GM23338 (cell line): Measurements from ENCODE around the gene CMTM2. TPM values are rescaled to one million over a fixed set of nuclear protein-coding genes. Genes with fewer than 3 reads are reported as not detected.

ENCODE experiments used
- ATAC-seq: fragments of 200-7000 bp; cut with Tn5 transposase; 3 replicates; pipeline ENCODE4 v1.9.1; 2020
- DNase-seq: peaks from one replicate; pipeline ENCODE4 v3.0.0-alpha.2; 2015; ENCODE audit warnings: low spot score
- H2AFZ ChIP-seq: fragments of 200-600 bp; sonication (generic); 2 replicates; pipeline ENCODE4 v1.8.0; 2016; ENCODE audit warnings: antibody characterized with exemption, mild to moderate bottlenecking, moderate library complexity
- H3F3A ChIP-seq: fragments of 200-600 bp; sonication (generic); replicated peaks from 2 replicates; pipeline ENCODE4 v1.8.0; 2017; ENCODE audit warnings: antibody characterized with exemption, mixed run types, low read depth
- H3K27ac ChIP-seq: fragments of 200-600 bp; sonication (generic); 2 replicates; pipeline ENCODE4 v1.6.1; 2016; ENCODE audit warnings: low read depth
- H3K27me3 ChIP-seq: fragments of 200-600 bp; sonication (generic); 2 replicates; pipeline ENCODE4 v1.8.0; 2016; ENCODE audit warnings: mild to moderate bottlenecking, mixed run types, moderate library complexity; ENCODE audit not compliant: insufficient read depth
- H3K36me3 ChIP-seq: fragments of 200-600 bp; sonication (generic); 2 replicates; pipeline ENCODE4 v1.8.0; 2016; ENCODE audit warnings: mild to moderate bottlenecking; ENCODE audit not compliant: insufficient read depth
- H3K4me1 ChIP-seq: fragments of 200-600 bp; sonication (generic); 2 replicates; pipeline ENCODE4 v1.8.0; 2016; ENCODE audit warnings: mild to moderate bottlenecking, moderate library complexity; ENCODE audit not compliant: insufficient read depth
- H3K4me2 ChIP-seq: fragments of 200-600 bp; sonication (generic); 2 replicates; pipeline ENCODE4 v1.7.1; 2017; ENCODE audit warnings: mixed run types
- H3K4me3 ChIP-seq: fragments of 200-600 bp; sonication (generic); 2 replicates; pipeline ENCODE4 v1.6.1; 2016; ENCODE audit warnings: mixed run types
- H3K79me2 ChIP-seq: fragments of 200-600 bp; sonication (generic); replicated peaks from 2 replicates; pipeline ENCODE4 v1.8.0; 2017; ENCODE audit warnings: mild to moderate bottlenecking; ENCODE audit not compliant: insufficient read depth
- H3K9me2 ChIP-seq: fragments of 200-600 bp; sonication (generic); 2 replicates; pipeline ENCODE4 v1.8.0; 2017; ENCODE audit not compliant: insufficient read depth
- H4K20me1 ChIP-seq: fragments of 200-600 bp; sonication (generic); replicated peaks from 2 replicates; pipeline ENCODE4 v1.8.0; 2017; ENCODE audit warnings: mild to moderate bottlenecking; ENCODE audit not compliant: insufficient read depth
- H3K27ac Mint-ChIP-seq: 2 replicates; pipeline ENCODE4 v1.8.0; 2020; ENCODE audit warnings: inconsistent platforms, mild to moderate bottlenecking, moderate library complexity, mixed read lengths
- H3K27me3 Mint-ChIP-seq: 3 replicates; pipeline ENCODE4 v1.8.0; 2022; ENCODE audit warnings: low read depth, mild to moderate bottlenecking, moderate library complexity, mixed read lengths, inconsistent platforms; ENCODE audit not compliant: insufficient read depth, poor library complexity
- H3K36me3 Mint-ChIP-seq: 3 replicates; pipeline ENCODE4 v1.8.0; 2021; ENCODE audit warnings: low read depth, mild to moderate bottlenecking, inconsistent platforms, moderate library complexity, mixed read lengths
- H3K4me1 Mint-ChIP-seq: 3 replicates; pipeline ENCODE4 v1.8.0; 2020; ENCODE audit warnings: mild to moderate bottlenecking, inconsistent platforms, mixed read lengths
- H3K4me3 Mint-ChIP-seq: 3 replicates; pipeline ENCODE4 v1.8.0; 2021; ENCODE audit warnings: moderate library complexity, mild to moderate bottlenecking, inconsistent platforms, mixed read lengths
- H3K9me3 Mint-ChIP-seq: 3 replicates; pipeline ENCODE4 v1.8.0; 2020; ENCODE audit warnings: moderate library complexity, mild to moderate bottlenecking, inconsistent platforms, mixed read lengths
- CREB1 ChIP-seq: fragments of 250-450 bp; sonication (Bioruptor Pico); IDR thresholded peaks from 2 replicates; pipeline ENCODE4 v1.5.0; 2020; ENCODE audit warnings: low read depth, mild to moderate bottlenecking, moderate library complexity
- CTCF ChIP-seq, 2 experiments: fragments of 200-600 bp in 1 of 2; sonication (generic) in 1 of 2; conservative IDR thresholded peaks; 2 replicates each; pipeline versions ENCODE4 v1.5.1 to v1.6.1; 2016 to 2017; ENCODE audit warnings: antibody characterized with exemption in 2 of 2, low read depth in 2 of 2, mild to moderate bottlenecking in 2 of 2, moderate library complexity in 1 of 2
- ETS1 ChIP-seq: IDR thresholded peaks from 2 replicates; pipeline ENCODE4 v1.6.1; 2016; ENCODE audit warnings: antibody characterized with exemption
- EZH2 ChIP-seq: fragments of 200-600 bp; sonication (generic); IDR thresholded peaks from one replicate; pipeline ENCODE4 v1.8.0; 2017; ENCODE audit warnings: antibody characterized with exemption, mild to moderate bottlenecking, low read depth; ENCODE audit not compliant: unreplicated experiment
- EZH2phosphoT487 ChIP-seq: fragments of 200-600 bp; sonication (generic); IDR thresholded peaks from one replicate; pipeline ENCODE4 v1.8.1; 2018; ENCODE audit warnings: antibody characterized with exemption; ENCODE audit not compliant: unreplicated experiment
- JUNB ChIP-seq: IDR thresholded peaks from one replicate; pipeline ENCODE4 v1.6.1; 2016; ENCODE audit warnings: antibody characterized with exemption; ENCODE audit not compliant: unreplicated experiment
- NANOG ChIP-seq: IDR thresholded peaks from 2 replicates; pipeline ENCODE4 v1.6.1; 2016; ENCODE audit warnings: antibody characterized with exemption, borderline replicate concordance
- POLR2AphosphoS5 ChIP-seq: IDR thresholded peaks from 2 replicates; pipeline ENCODE4 v1.6.1; 2016; ENCODE audit warnings: antibody characterized with exemption, low read depth
- REST ChIP-seq: IDR thresholded peaks from one replicate; pipeline ENCODE4 v1.6.1; 2018; ENCODE audit warnings: antibody characterized with exemption; ENCODE audit not compliant: unreplicated experiment
- STAT1 ChIP-seq: IDR thresholded peaks from one replicate; pipeline ENCODE4 v1.6.1; 2016; ENCODE audit warnings: antibody characterized with exemption; ENCODE audit not compliant: unreplicated experiment
- ZNF114 ChIP-seq: fragments of 250-450 bp; sonication (Bioruptor Pico); IDR thresholded peaks from 2 replicates; pipeline ENCODE4 v1.5.0; 2020; ENCODE audit warnings: mild to moderate bottlenecking, moderate library complexity
- ZNF331 ChIP-seq: fragments of 250-450 bp; sonication (Bioruptor Pico); IDR thresholded peaks from 2 replicates; pipeline ENCODE4 v1.5.0; 2020; ENCODE audit warnings: low read depth, mild to moderate bottlenecking, moderate library complexity
- ZNF462 ChIP-seq: fragments of 250-450 bp; sonication (Bioruptor Pico); IDR thresholded peaks from 2 replicates; pipeline ENCODE4 v1.5.0; 2020; ENCODE audit warnings: mild to moderate bottlenecking, moderate library complexity
- polyA plus RNA-seq: library from polyadenylated mRNA; unstranded; fragments of >200 nt; fragmentation: Nextera tagmentation; extraction: Ambion mirVana; gene quantifications from 2 replicates; pipeline ENCODE4 v1.2.1, GENCODE V29; 2016
- total RNA-seq: library from RNA; depleted of rRNA; stranded (reverse); fragments of >200 nt; shearing (Covaris generic); gene quantifications from 2 replicates; pipeline ENCODE4 v1.2.3, GENCODE V29; 2014

CMTM2 gene
- total and polyA plus RNA-seq, 2 experiments from 2014 or later = not detected

GRCh38 chr16:66621973-66622372, 42.7 kb downstream of the CMTM2 start:
- ATAC-seq = no peak
- H3K27ac Mint-ChIP-seq = peak overlapping the region; percentile 62; the same call in 1 of the 2 replicates
- peaks cover 6% of the 10 kb centered on the region for H3K4me1 ChIP-seq

More at GRCh38 chr16:66621973-66622372, 42.7 kb downstream of the CMTM2 start:
- TF ChIP-seq EZH2phosphoT487 (no peak), REST (no peak), ZNF114 (no peak), NANOG (no peak), ETS1 (no peak), STAT1 (no peak), CREB1 (no peak), ZNF462 (no peak), POLR2AphosphoS5 (no peak), ZNF331 (CRISPR knock-in tag) (no peak), CTCF (conservative IDR thresholded peaks at IDR 0.05; ENCODE audit: low read depth in 2 of 2) (no peak), EZH2 (no peak), JUNB (no peak)
- H3K4me1 Mint-ChIP-seq = peaks cover 11% of the 10 kb centered on the region
- Histone ChIP-seq H3F3A (no peaks in the 10 kb centered on the region), H3K9me2 (no peaks in the 10 kb centered on the region), H4K20me1 (peaks cover 11% of the 10 kb centered on the region), H3K4me3 (no peak overlapping the region), H3K4me2 (no peak overlapping the region), H3K27me3 (no peaks in the 10 kb centered on the region), H2AFZ (no peak overlapping the region), H3K79me2 (no peaks in the 10 kb centered on the region), H3K27ac (no peak overlapping the region), H3K36me3 (no peaks in the 10 kb centered on the region; the same call in 1 of the 2 replicates)
- H3K36me3 Mint-ChIP-seq = peaks cover 23% of the 10 kb centered on the region; the same call in 2 of the 3 replicates
- no peak overlapping the region for H3K4me3 Mint-ChIP-seq
- H3K27me3 Mint-ChIP-seq = no peaks in the 10 kb centered on the region
- DNase-seq = no peak
- no peaks in the 10 kb centered on the region for H3K9me3 Mint-ChIP-seq
